ENCODE results near the gene FITM1.

FITM1 gene, protein sequence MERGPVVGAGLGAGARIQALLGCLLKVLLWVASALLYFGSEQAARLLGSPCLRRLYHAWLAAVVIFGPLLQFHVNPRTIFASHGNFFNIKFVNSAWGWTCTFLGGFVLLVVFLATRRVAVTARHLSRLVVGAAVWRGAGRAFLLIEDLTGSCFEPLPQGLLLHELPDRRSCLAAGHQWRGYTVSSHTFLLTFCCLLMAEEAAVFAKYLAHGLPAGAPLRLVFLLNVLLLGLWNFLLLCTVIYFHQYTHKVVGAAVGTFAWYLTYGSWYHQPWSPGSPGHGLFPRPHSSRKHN

DNA sequence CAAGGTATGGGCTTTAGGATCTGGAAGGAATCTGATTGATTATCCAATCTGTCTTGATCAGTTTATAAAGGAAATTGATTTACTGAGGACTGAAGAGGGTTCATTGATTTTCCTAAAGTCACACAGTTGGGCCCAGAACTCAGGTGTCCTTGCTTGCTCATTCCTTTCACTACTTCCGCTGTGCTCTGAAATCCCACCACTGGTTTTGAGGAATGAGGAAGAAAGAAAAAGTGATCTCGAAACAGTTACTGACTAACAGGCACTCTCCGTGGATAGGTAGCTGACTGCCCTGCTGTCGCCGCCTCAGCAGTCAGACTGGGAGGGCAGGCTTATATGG is at the start of gene FITM1:
Gene FITM1 (plus strand): TSS at position 280 of the 337 bp plus-strand sequence. CDS start 905 bp downstream, outside the sequence.
- TF ChIP-seq, protein P1, sequence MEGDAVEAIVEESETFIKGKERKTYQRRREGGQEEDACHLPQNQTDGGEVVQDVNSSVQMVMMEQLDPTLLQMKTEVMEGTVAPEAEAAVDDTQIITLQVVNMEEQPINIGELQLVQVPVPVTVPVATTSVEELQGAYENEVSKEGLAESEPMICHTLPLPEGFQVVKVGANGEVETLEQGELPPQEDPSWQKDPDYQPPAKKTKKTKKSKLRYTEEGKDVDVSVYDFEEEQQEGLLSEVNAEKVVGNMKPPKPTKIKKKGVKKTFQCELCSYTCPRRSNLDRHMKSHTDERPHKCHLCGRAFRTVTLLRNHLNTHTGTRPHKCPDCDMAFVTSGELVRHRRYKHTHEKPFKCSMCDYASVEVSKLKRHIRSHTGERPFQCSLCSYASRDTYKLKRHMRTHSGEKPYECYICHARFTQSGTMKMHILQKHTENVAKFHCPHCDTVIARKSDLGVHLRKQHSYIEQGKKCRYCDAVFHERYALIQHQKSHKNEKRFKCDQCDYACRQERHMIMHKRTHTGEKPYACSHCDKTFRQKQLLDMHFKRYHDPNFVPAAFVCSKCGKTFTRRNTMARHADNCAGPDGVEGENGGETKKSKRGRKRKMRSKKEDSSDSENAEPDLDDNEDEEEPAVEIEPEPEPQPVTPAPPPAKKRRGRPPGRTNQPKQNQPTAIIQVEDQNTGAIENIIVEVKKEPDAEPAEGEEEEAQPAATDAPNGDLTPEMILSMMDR (IDR thresholded peaks at IDR 0.05; ENCODE audit: control insufficient read depth, insufficient read depth, low read depth, low read length, missing control alignments), result no peak
- no peak for DNase-seq (ENCODE audit: low read depth)
- no peak within 1 kb of the TSS for H3K4me3 ChIP-seq (ENCODE audit: control insufficient read depth, low read depth, low read length)

DNA sequence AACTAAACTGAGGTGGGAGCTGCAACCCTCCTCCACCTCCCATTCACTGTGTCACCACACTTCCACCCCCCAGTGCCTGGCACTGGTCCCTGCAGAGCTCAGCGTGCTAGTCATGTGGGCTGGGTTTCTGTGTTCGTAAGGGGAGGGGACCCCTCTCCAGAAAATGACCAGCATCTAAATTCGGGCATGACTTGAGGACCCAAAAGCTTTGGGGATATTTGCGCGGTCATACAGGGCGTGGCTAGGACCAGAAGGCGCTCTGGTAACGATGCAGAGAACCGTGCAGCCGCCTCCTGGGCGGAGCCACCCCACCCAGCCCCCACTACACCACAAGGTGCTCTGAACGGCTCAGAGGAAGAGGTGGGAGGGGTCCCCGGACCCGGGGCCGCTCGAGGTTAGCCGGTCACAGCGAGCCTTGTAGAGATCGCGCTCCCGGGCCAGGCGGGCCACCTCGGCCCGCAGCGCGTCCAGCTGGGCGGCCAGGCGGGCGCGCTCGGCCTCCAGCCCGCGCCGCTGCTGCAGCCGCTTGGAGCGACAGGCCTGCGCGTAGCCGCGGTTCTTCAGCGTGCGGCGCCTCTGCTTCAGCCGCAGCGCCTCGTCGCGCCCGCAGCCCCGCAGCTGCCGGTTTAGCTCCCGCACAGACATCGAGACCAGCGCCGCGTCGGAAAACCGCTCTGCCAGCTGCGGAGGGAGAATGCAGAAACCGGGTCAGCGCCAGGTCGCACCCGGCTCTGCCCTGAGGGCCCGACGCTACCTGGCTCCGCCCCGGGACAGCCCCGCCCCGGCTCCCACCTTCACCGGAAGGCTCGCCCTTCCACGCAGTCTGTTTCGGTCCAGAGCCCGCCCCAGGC is 49.3 kb upstream of the FITM1 start:
- no peak for DNase-seq (ENCODE audit: low read depth)
- H3K4me3 ChIP-seq (ENCODE audit: control insufficient read depth, low read depth, low read length), result peak overlapping the region; percentile 56
- TF ChIP-seq, protein P1 (IDR thresholded peaks at IDR 0.05; ENCODE audit: control insufficient read depth, insufficient read depth, low read depth, low read length, missing control alignments), result no peak

DNA sequence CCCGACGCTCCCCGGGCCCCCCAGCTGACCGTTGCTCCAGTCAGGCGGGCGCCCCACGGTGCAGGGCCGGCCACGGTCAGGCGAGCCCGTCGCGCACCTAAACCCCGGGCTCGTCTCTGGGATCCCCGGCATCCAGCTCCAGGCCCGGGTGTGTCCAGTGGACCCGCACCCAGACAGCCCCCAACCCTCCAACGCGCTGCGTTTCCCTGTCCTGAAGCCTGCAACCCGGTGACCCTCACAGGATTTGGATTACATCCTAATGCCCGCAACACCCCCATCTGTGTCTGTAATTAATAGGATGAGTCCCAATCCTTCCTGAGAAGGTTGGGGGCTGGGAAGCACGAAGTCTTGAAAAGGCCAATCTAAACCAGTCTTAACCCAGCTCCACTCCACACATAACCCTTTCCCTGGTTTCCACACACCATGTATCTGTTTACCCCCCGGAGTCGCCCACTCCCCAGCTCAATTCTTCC is 48.7 kb upstream of the FITM1 start:
- H3K4me3 ChIP-seq (ENCODE audit: control insufficient read depth, low read depth, low read length), result peak overlapping the region; percentile 37
- no peak for DNase-seq (ENCODE audit: low read depth)

DNA sequence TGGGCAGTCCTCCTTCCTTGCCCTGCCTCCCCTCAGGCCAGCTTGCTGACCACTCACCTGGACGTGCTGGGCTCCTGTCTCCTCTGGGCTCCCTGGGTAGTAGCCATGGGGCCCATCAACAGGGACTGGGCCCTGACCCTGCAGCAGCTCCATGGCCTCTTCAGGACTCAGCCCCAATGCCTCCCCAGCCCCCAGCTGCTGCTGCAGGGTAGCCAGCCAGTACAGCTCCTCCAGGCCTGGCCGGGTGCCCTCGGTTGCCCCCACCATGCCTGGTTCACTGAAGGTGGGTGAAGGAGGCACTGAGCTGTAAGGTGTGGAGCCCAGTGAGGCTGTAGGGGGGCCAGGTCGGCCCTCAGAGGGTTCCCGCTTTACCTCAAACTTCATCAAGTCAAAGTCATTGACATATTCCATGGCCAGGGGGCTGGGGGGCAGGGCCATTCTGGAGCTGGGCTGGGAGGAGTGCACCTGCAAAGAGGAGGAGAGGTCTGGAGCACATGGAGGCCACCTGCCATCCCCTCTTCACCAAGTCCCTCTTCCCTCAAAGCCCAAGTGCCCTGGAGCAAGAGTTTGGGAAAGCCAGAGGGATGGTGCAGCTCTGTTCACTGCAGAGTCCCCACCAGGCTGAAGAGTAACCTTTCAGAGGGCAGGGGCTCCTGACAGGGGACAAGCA is 47.9 kb upstream of the FITM1 start:
- H3K4me3 ChIP-seq (ENCODE audit: control insufficient read depth, low read depth, low read length), result no peak overlapping the region
- DNase-seq (ENCODE audit: low read depth), result no peak
- TF ChIP-seq, protein P1 (IDR thresholded peaks at IDR 0.05; ENCODE audit: control insufficient read depth, insufficient read depth, low read depth, low read length, missing control alignments), result no peak

More for the DNA sequence above, 48.7 kb upstream of the FITM1 start:
- TF ChIP-seq, protein P1 (IDR thresholded peaks at IDR 0.05; ENCODE audit: control insufficient read depth, insufficient read depth, low read depth, low read length, missing control alignments), result no peak

DNA sequence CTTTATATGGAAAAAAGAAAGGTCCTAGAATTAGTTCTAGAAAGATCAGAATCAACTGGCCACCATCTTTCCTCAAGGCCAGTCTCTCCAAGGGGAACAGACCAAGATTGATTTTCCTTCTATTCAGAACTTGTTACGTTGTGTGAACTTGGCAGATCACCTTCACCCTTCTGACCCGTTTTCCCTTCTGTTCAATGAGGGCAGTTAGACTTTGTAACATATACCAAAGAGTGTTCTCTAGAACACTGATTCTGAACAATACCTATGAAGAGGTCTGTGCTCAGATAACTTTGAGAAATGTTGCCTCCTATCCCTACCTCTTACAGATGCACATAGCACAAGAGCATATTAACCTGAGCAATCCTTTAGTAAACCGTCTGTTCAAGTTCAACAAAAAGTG is 47.0 kb upstream of the FITM1 start:
- DNase-seq (ENCODE audit: low read depth), result no peak
- H3K4me3 ChIP-seq (ENCODE audit: control insufficient read depth, low read depth, low read length), result no peak overlapping the region
- TF ChIP-seq, protein P1 (IDR thresholded peaks at IDR 0.05; ENCODE audit: control insufficient read depth, insufficient read depth, low read depth, low read length, missing control alignments), result no peak

DNA sequence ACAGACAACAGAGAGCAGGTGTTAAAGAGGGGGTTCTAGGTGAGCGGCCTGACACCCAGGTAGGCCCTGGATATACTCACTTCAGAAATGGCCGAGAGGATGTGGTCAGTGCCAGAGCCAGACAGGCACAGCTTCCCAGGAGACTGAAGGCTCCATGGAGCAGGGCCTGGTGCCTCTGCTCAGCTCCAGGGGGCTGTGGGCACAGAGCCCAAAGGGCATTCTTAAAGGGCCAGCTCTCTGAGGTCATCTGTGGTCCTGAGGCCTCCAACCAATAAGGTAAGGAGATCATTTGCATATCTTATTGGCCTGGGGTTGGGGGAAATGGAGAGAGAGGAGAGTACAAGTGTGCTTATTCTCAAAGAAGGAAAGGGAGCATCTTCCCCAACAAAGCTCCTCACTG is 46.0 kb upstream of the FITM1 start:
- no peak overlapping the region for H3K4me3 ChIP-seq (ENCODE audit: control insufficient read depth, low read depth, low read length)
- TF ChIP-seq, protein P1 (IDR thresholded peaks at IDR 0.05; ENCODE audit: control insufficient read depth, insufficient read depth, low read depth, low read length, missing control alignments), result no peak
- DNase-seq (ENCODE audit: low read depth), result no peak
